Esophagus (tissue), 2 donors: ENCODE measurements around the gene LDB3. TPM values are rescaled to one million over a fixed set of nuclear protein-coding genes. Genes with fewer than 3 reads are reported as not detected.

Experiments
- H3K27ac ChIP-seq, 2 donors: one replicate each; pipeline ENCODE4 v1.5.1; 2013; ENCODE audit warnings: low read depth in 2 of 2, mild to moderate bottlenecking in 2 of 2, inconsistent platforms in 1 of 2, low read length in 1 of 2, moderate library complexity in 1 of 2
- H3K27me3 ChIP-seq, 2 donors: one replicate each; pipeline ENCODE4 v1.6.1; 2013; ENCODE audit warnings: low read length in 2 of 2, control low read depth in 1 of 2, mild to moderate bottlenecking in 1 of 2; ENCODE audit not compliant: insufficient read depth in 2 of 2, control insufficient read depth in 1 of 2
- H3K36me3 ChIP-seq, 2 donors: one replicate each; pipeline ENCODE4 v1.6.1; 2013; ENCODE audit warnings: low read length in 1 of 2; ENCODE audit not compliant: control insufficient read depth in 2 of 2, insufficient read depth in 2 of 2
- H3K4me1 ChIP-seq, 2 donors: one replicate each; pipeline ENCODE4 v1.6.1; 2013; ENCODE audit warnings: low read length in 1 of 2; ENCODE audit not compliant: control insufficient read depth in 2 of 2, insufficient read depth in 2 of 2
- H3K4me3 ChIP-seq, 2 donors: one replicate each; pipeline ENCODE4 v1.5.1; 2013; ENCODE audit warnings: low read length in 2 of 2, mild to moderate bottlenecking in 2 of 2, low read depth in 1 of 2, moderate library complexity in 1 of 2
- H3K9me3 ChIP-seq, 2 donors: one replicate each; pipeline ENCODE4 v1.6.1; 2013; ENCODE audit warnings: mild to moderate bottlenecking in 2 of 2, low read depth in 1 of 2, low read length in 1 of 2, moderate library complexity in 1 of 2; ENCODE audit not compliant: control insufficient read depth in 2 of 2, insufficient read depth in 1 of 2
- WGBS, 2 donors: extraction: QIAGEN DNeasy Blood & Tissue Kit; methylation state at CpG; one replicate each; pipeline ENCODE4 v1.1.7; 2013; 5-methylcytosine and 5-hydroxymethylcytosine counted together
- polyA plus RNA-seq, 2 donors: library from polyadenylated mRNA; stranded (reverse); fragments of 200-250 nt; gene quantifications; one replicate each; pipeline ENCODE4 v1.2.3, GENCODE V29; 2013
- donor health status: healthy with polysubstance abuse.
- donor health status: Bipolar disorder and iron deficiency.

Gene LDB3
- polyA plus RNA-seq, 2 donors, result 1.4 to 2.4 TPM

- 60 to 76% methylated on average over 12 of the region's 12 CpGs for WGBS, 2 donors
- Histone ChIP-seq H3K4me3 (no peak overlapping the region), H3K9me3 (no peaks in the 10 kb centered on the region), H3K36me3 (no peaks in the 10 kb centered on the region), H3K27ac (no peak overlapping the region), H3K4me1 (no peaks in the 10 kb centered on the region), H3K27me3 (no peaks in the 10 kb centered on the region)
These were observed 85.5 kb downstream of the LDB3 start for GRCh38 chr10:86753638-86754434.

- 3 to 4% methylated on average over 9 of the region's 9 CpGs for WGBS, 2 donors
- H3K9me3 ChIP-seq, result no peaks in the 10 kb centered on the region
- H3K36me3 ChIP-seq, result no peaks in the 10 kb centered on the region
- H3K4me1 ChIP-seq, result no peaks in the 10 kb centered on the region
- H3K4me3 ChIP-seq, result peak overlapping the region; percentile 65 to 86
- H3K27ac ChIP-seq, result peak overlapping the region; percentile 84 to 88
- no peaks in the 10 kb centered on the region for H3K27me3 ChIP-seq
These were observed 87.1 kb downstream of the LDB3 start for GRCh38 chr10:86755454-86755739.

DNA sequence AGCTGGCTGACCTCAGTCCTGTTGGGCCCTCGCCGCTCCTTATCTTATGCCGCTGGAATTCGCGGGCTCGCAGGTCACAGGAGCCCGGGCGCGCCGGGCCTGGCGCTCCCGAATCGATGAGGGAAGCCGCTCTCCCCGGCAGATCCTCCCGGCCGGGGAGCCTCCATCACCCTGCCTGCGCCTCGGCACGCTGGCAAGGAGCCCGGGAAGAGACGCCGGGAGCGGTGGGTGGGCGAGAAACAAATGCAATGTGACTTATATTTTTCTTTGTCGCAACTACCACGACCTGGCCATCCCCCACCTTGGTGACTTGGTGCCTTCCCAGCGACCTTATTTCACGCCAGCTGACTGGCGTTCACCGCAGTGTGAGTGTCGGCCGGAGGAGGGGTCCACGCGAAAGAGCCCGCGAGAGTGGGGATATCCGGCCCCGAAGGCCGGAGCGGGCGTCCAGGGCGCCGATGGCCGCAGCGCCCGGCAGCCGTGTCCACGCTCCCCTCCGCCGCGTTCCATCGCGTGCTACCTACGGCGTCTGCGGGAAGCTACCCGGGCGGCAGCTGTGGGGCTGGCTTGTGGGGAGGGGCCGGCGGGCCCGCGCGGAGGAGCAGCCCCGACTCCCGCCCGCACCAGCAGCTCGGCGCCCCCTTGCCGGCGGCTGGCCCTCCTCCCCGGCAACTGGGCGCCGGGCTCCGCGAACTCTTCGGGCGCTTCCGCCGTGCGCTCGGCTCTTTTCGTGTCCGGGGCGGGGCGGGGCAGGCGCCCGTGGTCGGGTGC, 87.6 kb downstream of the LDB3 start:
- 1% methylated on average over 65 to 89 of the region's 89 CpGs for WGBS, 2 donors
- Histone ChIP-seq H3K36me3 (no peaks in the 10 kb centered on the region), H3K4me3 (peak overlapping the region; percentile 65 to 86), H3K9me3 (no peaks in the 10 kb centered on the region), H3K27ac (peak overlapping the region; percentile 84 to 88), H3K4me1 (no peaks in the 10 kb centered on the region), H3K27me3 (no peaks in the 10 kb centered on the region)

DNA sequence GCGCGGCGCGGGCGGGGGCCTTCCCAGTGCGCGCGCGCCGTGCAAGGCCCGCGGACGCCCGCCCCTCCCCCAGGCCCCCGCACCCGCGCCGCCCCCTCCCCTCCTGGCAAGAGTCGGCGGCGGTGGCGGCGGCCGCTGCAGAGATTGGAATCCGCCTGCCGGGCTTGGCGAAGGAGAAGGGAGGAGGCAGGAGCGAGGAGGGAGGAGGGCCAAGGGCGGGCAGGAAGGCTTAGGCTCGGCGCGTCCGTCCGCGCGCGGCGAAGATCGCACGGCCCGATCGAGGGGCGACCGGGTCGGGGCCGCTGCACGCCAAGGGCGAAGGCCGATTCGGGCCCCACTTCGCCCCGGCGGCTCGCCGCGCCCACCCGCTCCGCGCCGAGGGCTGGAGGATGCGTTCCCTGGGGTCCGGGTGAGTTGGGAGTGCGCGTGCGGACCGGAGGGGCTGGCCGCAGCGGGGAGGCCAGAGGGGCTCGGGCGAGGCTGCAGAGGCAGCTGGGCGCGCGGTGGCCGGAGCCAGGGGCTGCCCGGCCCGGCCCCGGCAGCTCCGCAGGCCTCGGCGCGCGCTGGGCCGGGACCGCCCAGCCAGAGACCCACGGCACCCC, 88.3 kb downstream of the LDB3 start, which contains the start of gene BMPR1A:
Gene BMPR1A (plus strand): TSS at position 109 of the 602 bp plus-strand sequence. CDS start 119,400 bp downstream, outside the sequence.
- peak within 1 kb of the TSS; percentile 86 to 96 for H3K4me3 ChIP-seq
- 0 to 2% methylated on average over 31 to 85 of the region's 85 CpGs for WGBS, 2 donors
- H3K27me3 ChIP-seq, result no peaks in the 10 kb centered on the region
- H3K4me1 ChIP-seq, result no peaks in the 10 kb centered on the region
- peak within 1 kb of the TSS; percentile 88 for H3K27ac ChIP-seq
- no peaks in the 10 kb centered on the region for H3K36me3 ChIP-seq
- H3K9me3 ChIP-seq, result no peaks in the 10 kb centered on the region

DNA sequence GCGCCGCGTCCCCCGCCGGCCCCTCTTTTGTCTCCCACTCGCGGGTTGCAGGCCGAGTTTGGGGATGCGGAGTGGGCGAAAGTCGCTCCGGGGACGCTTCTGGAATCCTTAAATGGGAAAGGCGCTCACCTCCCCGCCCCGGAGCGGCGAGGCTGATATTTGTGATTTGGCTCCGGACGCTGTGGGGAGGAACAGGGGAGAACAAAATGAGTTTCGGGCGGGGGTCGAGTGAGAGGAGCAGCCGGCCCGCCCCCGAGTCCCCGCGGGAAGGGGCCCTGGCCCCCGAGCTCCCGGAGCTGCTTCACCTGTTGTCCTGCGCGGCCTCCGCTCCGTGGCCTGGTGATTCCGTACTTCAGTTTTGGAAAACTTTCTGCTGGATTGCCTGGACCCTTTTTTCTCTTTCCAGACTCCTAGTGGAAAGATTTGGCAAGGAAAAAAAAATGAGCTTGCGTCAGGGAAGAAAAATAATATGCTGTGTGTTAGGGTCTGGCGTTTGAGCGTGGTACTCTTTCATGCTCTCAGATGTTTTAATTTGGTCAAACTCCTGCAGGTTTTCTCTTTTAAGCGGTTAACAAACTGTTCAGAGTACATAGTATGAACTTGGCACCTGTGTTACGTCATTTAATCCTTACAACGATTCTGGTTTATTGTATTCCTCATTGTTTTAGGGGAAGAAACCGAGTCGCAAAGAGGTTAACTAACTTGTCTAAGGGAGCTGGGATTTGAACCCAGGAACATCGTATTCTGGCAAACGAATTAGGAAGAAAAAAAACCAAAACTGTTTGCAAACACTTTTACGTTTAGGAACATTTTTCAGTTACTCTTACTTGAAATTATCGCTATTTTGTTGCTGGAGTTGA, 89.0 kb downstream of the LDB3 start:
- 4% methylated on average over 47 of the region's 47 CpGs for WGBS, 2 donors
- Histone ChIP-seq H3K36me3 (no peaks in the 10 kb centered on the region), H3K4me3 (peak overlapping the region; percentile 86 to 96), H3K27ac (peak overlapping the region; percentile 87 to 88), H3K4me1 (no peaks in the 10 kb centered on the region), H3K27me3 (no peaks in the 10 kb centered on the region), H3K9me3 (no peaks in the 10 kb centered on the region)

DNA sequence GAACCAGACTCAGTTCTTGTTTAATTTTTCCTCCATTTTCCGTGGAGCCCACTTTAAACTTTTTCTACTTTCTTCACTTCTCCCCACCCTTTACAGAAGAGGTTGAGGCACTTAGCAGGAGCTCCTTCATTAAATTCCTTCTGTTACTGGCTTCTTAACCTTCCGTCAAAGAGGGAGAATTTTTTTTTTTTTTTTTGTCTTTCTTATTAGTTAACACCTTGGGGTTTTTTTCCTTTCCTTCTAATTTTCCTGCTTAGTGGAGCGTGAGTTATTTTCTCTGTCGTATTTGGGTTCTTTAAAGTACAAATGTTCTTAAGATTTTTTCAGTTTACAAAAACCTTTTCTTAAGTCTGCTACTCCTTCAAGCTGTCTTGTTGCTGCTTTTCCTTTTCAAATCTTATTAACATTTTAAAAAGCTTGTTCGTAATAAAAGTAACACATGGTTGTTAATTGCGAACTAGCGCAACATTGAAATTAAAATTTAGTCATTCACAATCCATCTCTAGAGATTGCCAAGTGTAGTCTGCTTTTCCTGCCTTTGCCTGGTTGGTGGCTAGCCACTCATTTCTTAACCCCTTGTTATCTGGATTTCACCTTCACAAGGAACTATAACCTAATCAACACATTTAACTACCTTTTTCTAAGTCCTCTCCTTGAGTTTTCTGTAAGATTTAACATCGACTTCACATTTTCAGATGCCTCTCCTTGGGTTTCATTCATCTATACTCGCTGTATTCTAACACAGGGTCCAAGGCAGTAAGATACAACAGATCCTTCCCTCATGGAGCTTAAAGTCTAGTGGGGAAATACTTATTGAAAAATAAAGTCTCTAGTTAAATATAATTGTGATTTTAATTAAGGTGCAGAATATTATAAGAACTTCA, 90.1 kb downstream of the LDB3 start:
- Histone ChIP-seq H3K36me3 (no peaks in the 10 kb centered on the region), H3K9me3 (no peaks in the 10 kb centered on the region), H3K4me3 (peak overlapping the region in 1 of 2 donors; percentile 86), H3K4me1 (no peaks in the 10 kb centered on the region), H3K27ac (peak overlapping the region in 1 of 2 donors; percentile 12), H3K27me3 (no peaks in the 10 kb centered on the region)
- 26 to 31% methylated on average over 9 of the region's 9 CpGs for WGBS, 2 donors

DNA sequence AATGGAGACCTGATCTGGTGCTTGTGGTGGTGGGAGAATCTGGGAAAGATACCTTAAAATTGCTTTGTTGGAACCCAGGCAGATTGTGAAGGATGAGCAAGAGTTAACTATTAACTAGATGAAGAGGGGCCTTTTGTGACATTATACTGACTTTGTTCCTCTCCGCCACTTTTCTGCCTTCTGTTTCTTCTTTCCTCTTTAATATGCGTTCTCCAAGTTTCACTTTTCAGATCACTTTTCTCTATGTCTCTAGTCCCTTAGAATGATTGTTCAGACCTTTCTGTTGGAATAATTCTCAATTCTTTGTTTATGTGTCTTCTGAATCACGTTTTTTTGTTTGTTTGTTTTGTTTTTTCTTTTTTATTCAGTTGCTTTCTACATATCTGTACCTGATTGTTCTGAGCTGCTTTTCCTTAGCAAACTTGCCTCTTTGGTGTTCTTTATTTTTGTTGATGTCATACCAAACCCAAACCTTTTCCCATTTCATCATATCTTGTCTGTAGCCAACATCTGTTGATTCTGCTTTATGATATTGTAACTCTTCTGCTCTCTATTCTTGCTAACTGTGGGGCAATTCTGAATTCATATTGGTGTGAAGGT, 90.9 kb downstream of the LDB3 start:
- H3K9me3 ChIP-seq, result no peaks in the 10 kb centered on the region
- peak overlapping the region in 1 of 2 donors; percentile 86 for H3K4me3 ChIP-seq
- no peaks in the 10 kb centered on the region for H3K36me3 ChIP-seq
- H3K27ac ChIP-seq, result no peak overlapping the region
- H3K27me3 ChIP-seq, result no peaks in the 10 kb centered on the region
- no peaks in the 10 kb centered on the region for H3K4me1 ChIP-seq
- 25 to 35% methylated on average over 3 of the region's 3 CpGs for WGBS, 2 donors

DNA sequence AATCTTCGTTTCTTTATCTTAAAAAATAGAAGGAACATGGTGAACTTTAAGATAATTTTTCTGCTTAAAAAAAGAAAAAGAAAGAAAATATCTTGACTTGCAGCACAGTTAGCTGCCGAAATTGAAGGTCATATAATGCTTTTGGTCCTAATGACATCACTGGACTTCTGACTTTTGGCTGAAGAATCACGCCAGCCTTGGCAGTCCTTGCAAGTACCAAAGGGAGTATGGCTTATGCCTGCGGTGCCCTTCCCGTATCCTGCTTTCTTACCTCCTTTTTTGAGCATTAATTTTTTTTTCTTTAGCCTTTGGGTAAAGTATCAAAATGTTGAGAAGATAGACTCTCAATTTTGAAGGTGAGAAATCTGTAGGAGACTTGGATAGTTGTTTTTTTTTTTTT, 95.1 kb downstream of the LDB3 start:
- 76 to 84% methylated on average over 5 of the region's 5 CpGs for WGBS, 2 donors
- Histone ChIP-seq H3K36me3 (no peaks in the 10 kb centered on the region), H3K4me1 (no peaks in the 10 kb centered on the region), H3K4me3 (no peak overlapping the region), H3K27me3 (no peaks in the 10 kb centered on the region), H3K9me3 (no peaks in the 10 kb centered on the region), H3K27ac (no peak overlapping the region)
